Measurements from ENCODE around the gene PRAMEF33. TPM values are rescaled to one million over a fixed set of nuclear protein-coding genes. Genes with fewer than 3 reads are reported as not detected.
"Not testable (repeated sequence)": the region's sequence is repeated elsewhere in the genome, so short reads cannot be mapped to it uniquely, and the experiment has no call there.

The PRAMEF33 gene
- total RNA-seq, 1 experiment from 2014 or later: not detected

- H3K4me1 ChIP-seq (replicated peaks; ENCODE audit: insufficient read depth); H3K36me3 ChIP-seq (ENCODE audit: low read depth); H3K79me2 ChIP-seq (ENCODE audit: low read depth); intact Hi-C loops (cut with micrococcal nuclease; ENCODE audit: unreplicated experiment); H3K9me2 ChIP-seq (ENCODE audit: insufficient read depth); H3K27ac ChIP-seq; H3K9me3 ChIP-seq (ENCODE audit: insufficient read depth, low read depth); H3K4me2 ChIP-seq; BruUV-seq (replicated peaks); H3F3A ChIP-seq (ENCODE audit: insufficient read depth, low read depth); H3K27me3 ChIP-seq (ENCODE audit: insufficient read depth, low read depth); H2AFZ ChIP-seq; CTCF ChIA-PET; H4K20me1 ChIP-seq (ENCODE audit: insufficient read depth); POLR2A ChIA-PET (ENCODE audit: unreplicated experiment); H3K4me3 ChIP-seq: not testable (repeated sequence)
- DNase-seq: peak in 1 of 2 experiments; percentile 17
Observed at GRCh38 chr1:13289030-13289429, 14.3 kb upstream of the PRAMEF33 start.

GRCh38 chr1:13297216-13297931 is 6.0 kb upstream of the PRAMEF33 start:
- H3K4me1 ChIP-seq (replicated peaks; ENCODE audit: insufficient read depth); H3K4me2 ChIP-seq; H3K79me2 ChIP-seq (ENCODE audit: low read depth); CTCF ChIA-PET; DNase-seq; H3K27me3 ChIP-seq (ENCODE audit: insufficient read depth, low read depth); H3K9me2 ChIP-seq (ENCODE audit: insufficient read depth); H3K4me3 ChIP-seq; H3F3A ChIP-seq (ENCODE audit: insufficient read depth, low read depth); BruUV-seq (replicated peaks); H2AFZ ChIP-seq; H4K20me1 ChIP-seq (ENCODE audit: insufficient read depth); intact Hi-C loops (cut with micrococcal nuclease; ENCODE audit: unreplicated experiment); H3K36me3 ChIP-seq (ENCODE audit: low read depth); H3K9me3 ChIP-seq (ENCODE audit: insufficient read depth, low read depth); H3K27ac ChIP-seq; POLR2A ChIA-PET (ENCODE audit: unreplicated experiment): not testable (repeated sequence)

GRCh38 chr1:13298699-13299098 is 4.6 kb upstream of the PRAMEF33 start:
- H3F3A ChIP-seq (ENCODE audit: insufficient read depth, low read depth); H3K79me2 ChIP-seq (ENCODE audit: low read depth); intact Hi-C loops (cut with micrococcal nuclease; ENCODE audit: unreplicated experiment); H3K4me1 ChIP-seq (replicated peaks; ENCODE audit: insufficient read depth); H3K36me3 ChIP-seq (ENCODE audit: low read depth); CTCF ChIA-PET; H3K27me3 ChIP-seq (ENCODE audit: insufficient read depth, low read depth); H3K27ac ChIP-seq; DNase-seq; H3K9me3 ChIP-seq (ENCODE audit: insufficient read depth, low read depth); POLR2A ChIA-PET (ENCODE audit: unreplicated experiment); H3K4me3 ChIP-seq; H3K9me2 ChIP-seq (ENCODE audit: insufficient read depth); BruUV-seq (replicated peaks); H2AFZ ChIP-seq; H3K4me2 ChIP-seq; H4K20me1 ChIP-seq (ENCODE audit: insufficient read depth): not testable (repeated sequence)

DNA sequence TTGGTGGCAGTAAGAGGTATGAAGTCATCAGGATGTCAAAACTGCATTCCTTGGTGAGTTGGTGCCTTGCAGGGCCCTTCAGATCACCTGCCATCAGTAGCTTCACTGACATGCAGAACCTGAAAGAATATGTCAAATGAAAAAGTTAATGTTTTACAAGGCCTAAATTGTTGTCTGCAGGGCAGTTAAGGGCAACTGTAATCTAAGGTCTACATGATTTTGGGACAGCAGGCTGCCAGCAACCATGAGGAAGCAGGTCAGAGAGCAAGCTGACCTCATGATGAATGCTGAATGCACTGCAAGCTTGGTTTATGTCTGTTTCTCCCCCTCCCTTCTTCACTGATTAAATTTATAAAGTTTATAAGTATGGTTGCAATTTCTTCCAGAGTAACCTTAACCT is 1.1 kb upstream of the PRAMEF33 start:
- H3F3A ChIP-seq (ENCODE audit: insufficient read depth, low read depth); H3K9me2 ChIP-seq (ENCODE audit: insufficient read depth); H3K79me2 ChIP-seq (ENCODE audit: low read depth); H3K9me3 ChIP-seq (ENCODE audit: insufficient read depth, low read depth); H3K4me2 ChIP-seq; H3K36me3 ChIP-seq (ENCODE audit: low read depth); H4K20me1 ChIP-seq (ENCODE audit: insufficient read depth); CTCF ChIA-PET; intact Hi-C loops (cut with micrococcal nuclease; ENCODE audit: unreplicated experiment); H3K27ac ChIP-seq; H3K27me3 ChIP-seq (ENCODE audit: insufficient read depth, low read depth); H3K4me1 ChIP-seq (replicated peaks; ENCODE audit: insufficient read depth); POLR2A ChIA-PET (ENCODE audit: unreplicated experiment); H2AFZ ChIP-seq; BruUV-seq (replicated peaks); H3K4me3 ChIP-seq; DNase-seq: not testable (repeated sequence)

GRCh38 chr1:13315281-13315680 is 11.9 kb downstream of the PRAMEF33 start, which contains the start of gene PRAMEF15:
Gene PRAMEF15, plus strand, starts transcription at chr1:13315581. Its CDS starts 2,827 bp downstream, at chr1:13318408.
- BruUV-seq (replicated peaks); H3K79me2 ChIP-seq (ENCODE audit: low read depth); DNase-seq; H3K9me3 ChIP-seq (ENCODE audit: insufficient read depth, low read depth); intact Hi-C loops (cut with micrococcal nuclease; ENCODE audit: unreplicated experiment); H3F3A ChIP-seq (ENCODE audit: insufficient read depth, low read depth); H3K4me1 ChIP-seq (replicated peaks; ENCODE audit: insufficient read depth); CTCF ChIA-PET; H3K4me2 ChIP-seq; H4K20me1 ChIP-seq (ENCODE audit: insufficient read depth); H3K4me3 ChIP-seq; H3K27me3 ChIP-seq (ENCODE audit: insufficient read depth, low read depth); H2AFZ ChIP-seq; H3K36me3 ChIP-seq (ENCODE audit: low read depth); H3K27ac ChIP-seq; POLR2A ChIA-PET (ENCODE audit: unreplicated experiment); H3K9me2 ChIP-seq (ENCODE audit: insufficient read depth): not testable (repeated sequence)

GRCh38 chr1:13342496-13342895 is 39.2 kb downstream of the PRAMEF33 start:
- H3F3A ChIP-seq (ENCODE audit: insufficient read depth, low read depth); DNase-seq; intact Hi-C loops (cut with micrococcal nuclease; ENCODE audit: unreplicated experiment); H3K4me3 ChIP-seq; H3K79me2 ChIP-seq (ENCODE audit: low read depth); H3K9me2 ChIP-seq (ENCODE audit: insufficient read depth); H3K27ac ChIP-seq; H2AFZ ChIP-seq; H3K36me3 ChIP-seq (ENCODE audit: low read depth); CTCF ChIA-PET; H3K4me2 ChIP-seq; H3K4me1 ChIP-seq (replicated peaks; ENCODE audit: insufficient read depth); POLR2A ChIA-PET (ENCODE audit: unreplicated experiment); H3K9me3 ChIP-seq (ENCODE audit: insufficient read depth, low read depth); H4K20me1 ChIP-seq (ENCODE audit: insufficient read depth); H3K27me3 ChIP-seq (ENCODE audit: insufficient read depth, low read depth); BruUV-seq (replicated peaks): not testable (repeated sequence)

DNA sequence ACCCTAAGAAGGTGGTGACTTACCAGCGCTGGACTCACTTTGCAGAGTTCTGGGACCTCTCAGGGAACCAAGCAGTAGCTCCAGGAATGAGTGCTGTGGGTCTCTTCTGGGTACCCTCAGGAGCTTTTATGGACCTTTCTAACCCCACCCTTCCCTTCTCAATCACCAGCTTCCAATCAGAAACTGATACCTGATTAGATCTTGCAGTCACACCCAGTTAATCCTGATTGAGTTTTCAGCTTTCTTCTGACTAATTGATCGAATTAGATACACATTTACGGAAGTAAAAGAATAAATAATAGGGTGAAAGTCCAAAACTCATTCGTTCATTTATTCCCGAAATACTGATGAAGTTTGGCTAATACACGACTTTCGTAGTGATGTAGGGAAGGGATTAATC is 43.7 kb downstream of the PRAMEF33 start, which contains the start of gene PRAMEF14:
TSS of gene PRAMEF14 (minus strand) at position 101 of the 400 bp plus-strand sequence. CDS start 1,820 bp downstream, outside the sequence.
- H3K9me2 ChIP-seq (ENCODE audit: insufficient read depth); H3K36me3 ChIP-seq (ENCODE audit: low read depth); H3K4me3 ChIP-seq; H3K4me2 ChIP-seq; BruUV-seq (replicated peaks); DNase-seq; H3F3A ChIP-seq (ENCODE audit: insufficient read depth, low read depth); H3K27me3 ChIP-seq (ENCODE audit: insufficient read depth, low read depth); H3K27ac ChIP-seq; POLR2A ChIA-PET (ENCODE audit: unreplicated experiment); H4K20me1 ChIP-seq (ENCODE audit: insufficient read depth); CTCF ChIA-PET; H3K4me1 ChIP-seq (replicated peaks; ENCODE audit: insufficient read depth); H2AFZ ChIP-seq; H3K9me3 ChIP-seq (ENCODE audit: insufficient read depth, low read depth); intact Hi-C loops (cut with micrococcal nuclease; ENCODE audit: unreplicated experiment); H3K79me2 ChIP-seq (ENCODE audit: low read depth): not testable (repeated sequence)
